ENCODE results near the gene ABLIM3. TPM values are rescaled to one million over a fixed set of nuclear protein-coding genes. Genes with fewer than 3 reads are reported as not detected.

The ABLIM3 gene
- polyA plus RNA-seq, 1 of the 3 experiments (the other 2 are of a cell fraction) = 5.9 TPM

DNA sequence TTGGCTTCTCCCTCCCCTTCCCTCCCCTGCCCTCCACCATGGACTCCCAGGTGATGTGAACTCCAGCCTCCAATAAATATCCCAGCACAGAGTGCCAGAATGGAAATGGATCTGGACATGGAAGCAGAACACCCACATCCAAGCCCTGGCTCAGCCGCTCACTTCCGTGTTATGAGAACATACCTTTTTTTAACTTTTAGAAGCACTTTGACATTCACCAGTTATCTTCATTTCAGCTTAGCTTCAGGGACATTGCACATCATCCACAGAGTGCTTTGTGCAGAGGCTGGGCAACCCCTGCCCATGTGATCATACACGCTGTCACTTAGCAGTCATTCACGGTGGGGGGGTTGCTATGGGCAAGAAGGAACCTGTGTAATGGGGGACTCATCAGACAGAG, 139.5 kb downstream of the ABLIM3 start:
- Histone ChIP-seq H3K4me3 (ENCODE audit: low read depth in 2 of 2, low read length in 1 of 2) (no peak overlapping the region), H3K9me3 (no peaks in the 10 kb centered on the region), H3K9ac (no peak overlapping the region), H4K20me1 (ENCODE audit: insufficient read depth) (no peaks in the 10 kb centered on the region), H3K9me2 (no peaks in the 10 kb centered on the region), H3K4me1 (ENCODE audit: control insufficient read depth in 1 of 2, insufficient read depth in 2 of 2, low read depth in 1 of 2, low read length in 1 of 2) (no peaks in the 10 kb centered on the region; a peak in 1 of 4 replicates), H2AFZ (ENCODE audit: low read depth) (no peak overlapping the region), H3K36me3 (replicated peaks in 1 of 2; ENCODE audit: control insufficient read depth in 1 of 2, insufficient read depth in 2 of 2, low read length in 1 of 2) (no peaks in the 10 kb centered on the region), H3K4me2 (no peak overlapping the region), H3F3A (replicated peaks; ENCODE audit: insufficient read depth) (peaks cover 5% of the 10 kb centered on the region), H3K79me2 (ENCODE audit: insufficient read depth) (no peaks in the 10 kb centered on the region), H3K27ac (ENCODE audit: low read depth in 2 of 2, low read length in 1 of 2) (no peak overlapping the region), H3K27me3 (ENCODE audit: insufficient read depth) (no peaks in the 10 kb centered on the region)
- ChIA-PET CTCF (interaction anchor here (1.3 to 2.8 kb wide), 2 partner anchors 12 to 166 kb away, joined by 3 to 12 read pairs; no protein-coding TSS in a partner anchor), POLR2A (no interaction called here)
- WGBS (ENCODE audit: low lambda C conversion rate) = 89% methylated on average over 4 of the region's 4 CpGs
- TF ChIP-seq EP300 (IDR thresholded peaks at IDR 0.05; ENCODE audit: borderline replicate concordance in 1 of 2, low read depth in 1 of 2, low read length in 1 of 2) (no peak), REST (IDR thresholded peaks at IDR 0.05; ENCODE audit: low read depth, low read length) (no peak), YY1 (IDR thresholded peaks at IDR 0.05; ENCODE audit: low read depth) (no peak), SMC3 (IDR thresholded peaks at IDR 0.05; ENCODE audit: low read depth, low read length) (no peak), MXI1 (IDR thresholded peaks at IDR 0.05; ENCODE audit: low read depth, low read length) (no peak), TCF12 (IDR thresholded peaks at IDR 0.05) (no peak), RCOR1 (IDR thresholded peaks at IDR 0.05; ENCODE audit: low read length) (no peak), MEF2A (IDR thresholded peaks at IDR 0.05; ENCODE audit: borderline replicate concordance, low read depth) (no peak), CHD2 (IDR thresholded peaks at IDR 0.05; ENCODE audit: low read length, partially characterized antibody) (no peak), FOXJ3 (CRISPR knock-in tag; IDR thresholded peaks at IDR 0.05) (no peak), USF2 (IDR thresholded peaks at IDR 0.05; ENCODE audit: borderline replicate concordance, low read depth, low read length) (no peak), POLR2AphosphoS5 (IDR thresholded peaks at IDR 0.05; ENCODE audit: low read depth, low read length) (no peak), NRF1 (IDR thresholded peaks at IDR 0.05; ENCODE audit: low read depth, low read length) (no peak), RXRA (IDR thresholded peaks at IDR 0.05; ENCODE audit: borderline replicate concordance, low read depth) (no peak), ZBTB33 (IDR thresholded peaks at IDR 0.05; ENCODE audit: borderline replicate concordance, low read depth) (no peak), TAF1 (IDR thresholded peaks at IDR 0.05; ENCODE audit: borderline replicate concordance, low read depth, low read length) (no peak), TEAD4 (IDR thresholded peaks at IDR 0.05; ENCODE audit: borderline replicate concordance, insufficient read depth) (no peak)
- TF ChIP-seq, protein P1, sequence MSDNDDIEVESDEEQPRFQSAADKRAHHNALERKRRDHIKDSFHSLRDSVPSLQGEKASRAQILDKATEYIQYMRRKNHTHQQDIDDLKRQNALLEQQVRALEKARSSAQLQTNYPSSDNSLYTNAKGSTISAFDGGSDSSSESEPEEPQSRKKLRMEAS (IDR thresholded peaks at IDR 0.05; ENCODE audit: low read depth) = no peak
- TF ChIP-seq, protein P2, sequence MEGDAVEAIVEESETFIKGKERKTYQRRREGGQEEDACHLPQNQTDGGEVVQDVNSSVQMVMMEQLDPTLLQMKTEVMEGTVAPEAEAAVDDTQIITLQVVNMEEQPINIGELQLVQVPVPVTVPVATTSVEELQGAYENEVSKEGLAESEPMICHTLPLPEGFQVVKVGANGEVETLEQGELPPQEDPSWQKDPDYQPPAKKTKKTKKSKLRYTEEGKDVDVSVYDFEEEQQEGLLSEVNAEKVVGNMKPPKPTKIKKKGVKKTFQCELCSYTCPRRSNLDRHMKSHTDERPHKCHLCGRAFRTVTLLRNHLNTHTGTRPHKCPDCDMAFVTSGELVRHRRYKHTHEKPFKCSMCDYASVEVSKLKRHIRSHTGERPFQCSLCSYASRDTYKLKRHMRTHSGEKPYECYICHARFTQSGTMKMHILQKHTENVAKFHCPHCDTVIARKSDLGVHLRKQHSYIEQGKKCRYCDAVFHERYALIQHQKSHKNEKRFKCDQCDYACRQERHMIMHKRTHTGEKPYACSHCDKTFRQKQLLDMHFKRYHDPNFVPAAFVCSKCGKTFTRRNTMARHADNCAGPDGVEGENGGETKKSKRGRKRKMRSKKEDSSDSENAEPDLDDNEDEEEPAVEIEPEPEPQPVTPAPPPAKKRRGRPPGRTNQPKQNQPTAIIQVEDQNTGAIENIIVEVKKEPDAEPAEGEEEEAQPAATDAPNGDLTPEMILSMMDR (IDR thresholded peaks at IDR 0.05) = no peak
- no peak for DNase-seq
